Brain pericyte (primary cell): ENCODE data around the gene SCRT2.
"Not testable (repeated sequence)": the region's sequence is repeated elsewhere in the genome, so short reads cannot be mapped to it uniquely, and the experiment has no call there.

Experiments
- DNase-seq: peaks from one replicate; pipeline ENCODE4 v3.0.0-alpha.2; 2012; ENCODE audit warnings: low read depth, low spot score

SCRT2 gene

GRCh38 chr20:701401-702129 is 26.0 kb upstream of the SCRT2 start:
- no peak for DNase-seq

DNA sequence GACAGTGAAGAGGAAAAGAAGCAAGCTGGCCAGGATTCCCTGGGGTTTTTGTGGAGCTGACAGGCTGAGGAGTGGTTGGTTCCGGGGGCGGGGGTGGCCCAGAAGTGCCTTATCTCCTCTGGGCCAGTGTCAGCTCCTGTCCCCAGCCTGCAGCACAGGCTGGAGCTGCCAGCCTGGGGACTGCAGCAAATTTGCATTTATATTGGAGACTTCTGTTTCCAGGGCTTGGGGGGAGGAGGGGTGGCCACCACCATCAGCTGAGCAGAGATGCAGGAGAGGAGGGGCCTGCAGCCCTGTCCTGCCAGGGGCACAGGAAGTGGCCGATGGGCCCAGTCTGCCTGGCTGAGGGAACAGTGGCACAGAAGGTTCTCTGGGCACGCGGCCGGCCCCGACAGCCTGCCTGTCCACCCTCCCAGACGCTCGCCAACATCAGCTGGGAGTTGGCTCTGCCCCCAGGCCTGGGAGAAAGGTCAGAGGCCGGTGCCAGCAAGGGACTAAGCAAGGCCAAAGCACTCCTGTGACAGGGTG is 24.3 kb upstream of the SCRT2 start:
- no peak for DNase-seq

DNA sequence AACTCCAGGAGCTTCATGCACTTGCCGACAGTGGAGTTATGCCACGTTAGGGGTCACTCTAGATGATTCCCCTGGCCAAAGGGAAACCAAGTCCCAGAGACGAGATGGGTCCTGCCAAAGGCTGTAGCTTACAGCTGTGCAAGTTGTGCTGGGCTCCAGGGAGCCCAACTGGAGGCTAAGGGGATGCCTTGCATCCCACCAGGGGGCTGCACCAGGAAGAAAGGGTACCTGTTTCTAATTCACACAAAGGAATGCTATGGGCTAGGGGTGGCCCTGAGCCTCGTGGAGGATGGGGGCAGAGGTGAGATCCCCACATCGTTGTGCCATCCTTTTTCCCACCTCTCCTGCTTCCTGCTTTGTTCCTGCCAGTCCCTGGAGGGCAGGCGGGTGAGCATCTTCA is 23.7 kb upstream of the SCRT2 start:
- no peak for DNase-seq

GRCh38 chr20:698276-698675 is 22.7 kb upstream of the SCRT2 start:
- DNase-seq = no peak

- no peak for DNase-seq
Measured at GRCh38 chr20:697826-698225, 22.2 kb upstream of the SCRT2 start.

DNA sequence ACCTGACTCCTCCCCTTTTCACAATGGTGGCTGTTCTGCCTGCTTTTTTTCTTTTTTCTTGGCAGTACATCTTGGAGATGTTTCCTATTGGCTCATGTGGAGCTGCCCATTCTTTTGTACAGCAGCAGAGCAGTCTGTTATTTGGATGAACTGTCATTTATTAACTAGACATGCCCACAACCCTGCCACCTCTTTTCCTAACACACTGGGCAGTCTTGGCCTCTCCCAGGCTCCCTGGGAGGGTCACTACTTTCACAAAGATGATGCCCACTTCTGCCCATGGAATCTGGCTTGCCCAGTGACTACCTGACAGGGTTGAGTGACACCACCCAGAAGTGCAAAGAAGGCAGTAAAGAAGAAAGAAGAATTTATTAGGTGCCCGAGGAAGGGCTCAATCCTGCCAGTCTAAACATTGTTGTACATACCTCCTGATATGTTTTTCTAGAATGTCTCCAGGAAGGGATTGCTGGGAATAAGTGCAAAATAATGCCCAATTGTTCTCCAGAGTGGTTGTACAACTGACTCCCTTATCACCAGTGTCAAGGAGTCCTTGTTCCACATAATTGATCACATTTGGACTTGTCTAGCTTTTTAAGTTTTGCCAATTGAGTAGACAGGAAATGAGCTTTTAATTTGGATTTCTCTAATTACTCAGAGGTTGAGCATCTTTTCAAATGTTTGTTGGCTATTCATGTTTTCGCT is 19.7 kb upstream of the SCRT2 start:
- no peak for DNase-seq

GRCh38 chr20:694496-694895 is 18.9 kb upstream of the SCRT2 start:
- DNase-seq = no peak

DNA sequence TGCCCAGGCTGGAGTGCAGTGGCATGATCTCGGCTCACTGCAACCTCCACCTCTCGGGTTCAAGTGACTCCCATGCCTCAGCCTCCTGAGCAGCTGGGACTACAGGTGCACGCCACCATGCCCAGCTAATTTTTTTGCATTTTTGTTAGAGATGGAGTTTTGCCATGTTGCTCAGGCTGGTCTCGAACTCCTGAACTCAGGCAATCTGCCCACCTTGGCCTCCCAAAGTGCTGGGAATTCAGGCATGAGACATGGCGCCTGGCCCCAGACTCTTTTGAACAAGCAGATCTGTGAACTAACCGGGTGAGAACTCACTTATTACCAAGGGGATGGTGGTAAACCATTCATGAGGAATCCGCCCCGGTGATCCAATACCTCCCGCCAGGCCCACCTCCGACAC is 18.2 kb upstream of the SCRT2 start:
- DNase-seq = not testable (repeated sequence)

- no peak for DNase-seq
Measured at GRCh38 chr20:692044-692443, 16.4 kb upstream of the SCRT2 start.

- DNase-seq = no peak
Measured at GRCh38 chr20:689947-690346, 14.3 kb upstream of the SCRT2 start.

GRCh38 chr20:689348-689747 is 13.7 kb upstream of the SCRT2 start:
- DNase-seq = no peak

DNA sequence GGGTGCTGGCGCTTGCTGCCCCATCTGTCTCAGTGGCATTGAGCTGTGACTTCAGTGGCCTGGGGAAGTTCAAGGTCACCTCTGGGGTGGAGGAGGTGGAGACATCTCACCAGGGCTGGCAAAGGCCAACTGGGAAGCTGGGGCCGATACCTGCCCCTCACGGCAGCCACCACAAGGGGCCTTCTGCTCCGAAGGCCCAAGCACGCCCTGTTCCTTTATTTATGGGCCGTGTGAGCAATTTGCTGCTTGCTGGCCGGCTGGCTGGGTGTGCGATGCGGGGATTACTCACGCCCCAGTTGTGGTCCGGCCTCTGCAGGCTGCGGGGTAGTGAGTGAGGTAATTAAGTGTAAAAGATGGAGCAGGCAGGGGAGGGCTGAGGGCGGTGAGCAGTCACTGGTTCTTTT is 13.2 kb upstream of the SCRT2 start:
- DNase-seq = no peak

GRCh38 chr20:687468-688203 is 12.0 kb upstream of the SCRT2 start:
- no peak for DNase-seq

DNA sequence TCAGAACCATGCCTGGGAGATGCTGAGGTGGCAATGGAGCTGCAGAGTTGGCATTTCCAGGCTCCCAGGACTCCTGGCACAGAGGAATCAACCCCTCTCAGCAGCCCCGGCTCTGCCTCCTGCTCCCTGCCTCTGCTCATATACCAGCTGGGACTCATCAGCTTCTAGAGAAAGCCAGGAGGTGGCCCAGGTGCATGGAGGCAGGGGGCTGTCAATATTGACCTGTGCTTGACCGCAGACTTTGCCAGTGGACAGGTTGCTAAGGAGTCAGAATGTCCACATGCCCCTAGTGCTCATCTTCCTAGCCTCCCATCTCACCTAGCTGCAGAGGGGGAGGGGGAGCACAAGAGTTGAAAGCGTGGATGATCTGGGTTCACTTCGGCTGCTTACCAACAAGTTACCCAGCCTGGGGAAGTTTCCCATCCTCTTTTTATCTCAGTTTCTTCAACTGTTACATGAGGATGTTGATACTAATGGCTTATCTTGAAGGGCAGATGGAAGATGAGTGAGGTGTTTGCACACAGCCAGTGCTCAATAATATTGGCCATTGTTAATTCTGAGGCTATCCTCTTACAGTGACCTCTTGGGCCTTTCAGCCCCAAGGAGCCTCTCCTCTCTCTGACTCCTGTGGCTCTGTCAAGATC is 9.2 kb upstream of the SCRT2 start:
- DNase-seq = no peak

- DNase-seq = no peak
Measured at GRCh38 chr20:682123-682522, 6.5 kb upstream of the SCRT2 start.

GRCh38 chr20:680638-681187 is 5.1 kb upstream of the SCRT2 start:
- DNase-seq = no peak

- DNase-seq = no peak
Measured at GRCh38 chr20:677957-678356, 2.4 kb upstream of the SCRT2 start.

GRCh38 chr20:676967-677366 is 1.4 kb upstream of the SCRT2 start:
- no peak for DNase-seq

DNA sequence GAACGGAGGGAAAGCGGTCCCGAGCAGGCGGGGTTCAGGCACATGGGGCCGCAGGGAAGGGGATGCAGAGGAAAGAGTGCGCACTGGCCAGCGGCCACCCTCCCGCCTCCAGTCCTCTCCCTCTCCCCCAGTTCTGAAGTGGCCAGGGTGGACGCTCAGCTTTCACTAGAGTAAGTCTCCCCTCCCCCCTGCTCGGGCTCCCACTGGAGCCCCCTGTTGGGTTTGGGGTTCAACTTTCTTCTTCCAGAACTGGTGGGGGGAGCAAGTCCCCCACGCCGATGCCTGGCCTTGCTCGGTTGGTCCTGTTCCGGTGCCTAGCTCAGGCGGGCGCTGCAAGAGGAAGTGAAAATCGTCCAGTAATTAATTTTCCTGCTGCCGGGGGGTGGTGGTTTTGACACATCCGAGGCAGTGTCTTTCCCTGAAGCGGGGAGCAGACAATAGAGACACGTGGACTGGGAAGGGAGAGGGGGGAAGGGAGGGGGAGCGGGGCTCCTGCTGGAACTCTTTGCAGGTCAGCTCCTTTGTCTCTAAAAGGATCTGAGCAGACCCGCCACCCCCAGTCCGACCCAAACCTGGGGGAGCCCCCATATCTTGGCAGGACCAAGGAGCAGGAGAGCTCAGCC is 824 bp upstream of the SCRT2 start:
- no peak for DNase-seq

- no peak for DNase-seq
Measured at GRCh38 chr20:675033-675452, 559 bp downstream of the SCRT2 start.

- no peak for DNase-seq
Measured at GRCh38 chr20:673603-674001, 2.0 kb downstream of the SCRT2 start.
